ENCODE data around the gene AP2A1.

GRCh38 chr19:49829721-49830120, 62.9 kb downstream of the AP2A1 start:
- TF ChIP-seq EP300 (IDR thresholded peaks at IDR 0.05; ENCODE audit: borderline replicate concordance) (no peak), CEBPB (IDR thresholded peaks at IDR 0.05) (no peak), TCF12 (IDR thresholded peaks at IDR 0.05; ENCODE audit: low read depth) (no peak), EGR1 (IDR thresholded peaks at IDR 0.05) (no peak), USF1 (IDR thresholded peaks at IDR 0.05) (no peak), CREB1 (IDR thresholded peaks at IDR 0.05; ENCODE audit: low read depth) (no peak), TEAD4 (IDR thresholded peaks at IDR 0.05) (no peak), MAX (IDR thresholded peaks at IDR 0.05) (no peak), TAF1 (IDR thresholded peaks at IDR 0.05; ENCODE audit: low read depth) (no peak), RAD21 (IDR thresholded peaks at IDR 0.05; ENCODE audit: low read depth) (no peak), NFIC (IDR thresholded peaks at IDR 0.05) (no peak)

Measured in Ishikawa (cell line).